H1 (cell line): ENCODE data around the gene CHAT. TPM values are rescaled to one million over a fixed set of nuclear protein-coding genes. Genes with fewer than 3 reads are reported as not detected.

ENCODE experiments used
- ASH2L ChIP-seq: fragments of 200-600, 300-600 bp; sonication (generic); IDR thresholded peaks from one replicate; pipeline ENCODE4 v1.7.1; 2017; ENCODE audit warnings: low read length
- CHD7 ChIP-seq: fragments of 300-600 bp; sonication (generic); IDR thresholded peaks from 2 replicates; pipeline ENCODE4 v1.7.1; 2012; ENCODE audit warnings: low read length, moderate library complexity, mild to moderate bottlenecking, inconsistent platforms; ENCODE audit not compliant: insufficient replicate concordance
- CTBP2 ChIP-seq: IDR thresholded peaks from 2 replicates; pipeline ENCODE4 v1.7.0; 2011; ENCODE audit warnings: borderline replicate concordance, mild to moderate bottlenecking, moderate library complexity, mixed read lengths, low read length; ENCODE audit not compliant: insufficient read depth, insufficient read length
- HDAC6 ChIP-seq: IDR thresholded peaks from one replicate; pipeline ENCODE4 v1.7.1; 2012; ENCODE audit warnings: low read depth, mild to moderate bottlenecking, inconsistent platforms, low read length, moderate library complexity
- POLR2AphosphoS5 ChIP-seq: IDR thresholded peaks from 2 replicates; pipeline ENCODE4 v1.6.1; 2011; ENCODE audit warnings: low read depth, low read length
- RAD21 ChIP-seq, 2 experiments: IDR thresholded peaks in 1 of 2; conservative IDR thresholded peaks in 1 of 2; 2 replicates each; pipeline ENCODE4 v1.6.1; 2011; ENCODE audit warnings: low read depth in 2 of 2, low read length in 2 of 2, improper control_type of control experiment in 1 of 2, inconsistent platforms in 1 of 2, mild to moderate bottlenecking in 1 of 2, moderate library complexity in 1 of 2
- RXRA ChIP-seq: IDR thresholded peaks from 2 replicates; pipeline ENCODE4 v1.6.1; 2011; ENCODE audit warnings: low read depth, mild to moderate bottlenecking, low read length, moderate library complexity; ENCODE audit not compliant: insufficient read depth
- SIN3A ChIP-seq, 2 experiments: IDR thresholded peaks in 1 of 2; conservative IDR thresholded peaks in 1 of 2; 2 replicates each; pipeline ENCODE4 v1.6.1; 2011 to 2012; ENCODE audit warnings: low read length in 2 of 2, improper control_type of control experiment in 1 of 2, low read depth in 1 of 2, mild to moderate bottlenecking in 1 of 2
- SP2 ChIP-seq: IDR thresholded peaks from 2 replicates; pipeline ENCODE4 v1.6.1; 2012; ENCODE audit warnings: mild to moderate bottlenecking, low read length, inconsistent platforms
- TAF1 ChIP-seq: IDR thresholded peaks from 2 replicates; pipeline ENCODE4 v1.6.1; 2011; ENCODE audit warnings: mild to moderate bottlenecking, low read depth, low read length
- YY1 ChIP-seq: IDR thresholded peaks from 2 replicates; pipeline ENCODE4 v1.6.1; 2011; ENCODE audit warnings: low read depth, mild to moderate bottlenecking, low read length
- polyA plus RNA-seq, 7 experiments: library from polyadenylated mRNA; depleted of rRNA in 3 of 7; stranded (reverse) in 5 of 7; unstranded in 2 of 7; fragments of >200 nt in 5 of 7; fragments of 200-250 nt in 2 of 7; gene quantifications; 1 replicate in 5 of 7; 2 replicates in 1 of 7; 4 replicates in 1 of 7; pipeline versions ENCODE4 v1.2.1 to v1.2.3, GENCODE V29; 2011 to 2013; ENCODE audit warnings: missing spikeins in 2 of 7, mixed read lengths in 2 of 7
- total RNA-seq: library from RNA; stranded (reverse); fragmentation: NEBNext Ultra II Directional; extraction: Animal tissue kit (Norgen Biotek cat#: 25700); gene quantifications from 2 replicates; pipeline ENCODE4 v1.2.1, GENCODE V29; 2021

CHAT gene
- total and polyA plus RNA-seq, 2 of the 8 experiments (the other 6 are each of a cell fraction or from before 2014, with no cell fraction given) = not detected

GRCh38 chr10:49572594-49573114, 41.2 kb upstream of the CHAT start (continued):
- no peak for TF ChIP-seq CHD7
- no peak for TF ChIP-seq RAD21 (IDR thresholded peaks at IDR 0.05 in 1 of 2, conservative IDR thresholded peaks at IDR 0.05 in 1 of 2; ENCODE audit: low read depth in 2 of 2, low read length in 2 of 2)
- TF ChIP-seq POLR2AphosphoS5 = no peak
- no peak for TF ChIP-seq YY1
- TF ChIP-seq CTBP2 = no peak
- no peak for TF ChIP-seq TAF1
- no peak for TF ChIP-seq ASH2L
- TF ChIP-seq HDAC6 = no peak
- TF ChIP-seq SIN3A (conservative IDR thresholded peaks at IDR 0.05 in 1 of 2, IDR thresholded peaks at IDR 0.05 in 1 of 2; ENCODE audit: low read depth in 1 of 2, low read length in 2 of 2) = no peak
- TF ChIP-seq SP2 = no peak
- TF ChIP-seq RXRA = no peak
